HG03571 (cell line): Measurements from ENCODE around the gene ATMIN.
A peak's percentile ranks its signal among the peaks of the same experiment; 100 is the strongest.

Experiments
- ATAC-seq: cut with Tn5 transposase; IDR thresholded peaks from one replicate; pipeline ENCODE4 v1.9.1; 2021; ENCODE audit not compliant: unreplicated experiment

ATMIN gene

DNA sequence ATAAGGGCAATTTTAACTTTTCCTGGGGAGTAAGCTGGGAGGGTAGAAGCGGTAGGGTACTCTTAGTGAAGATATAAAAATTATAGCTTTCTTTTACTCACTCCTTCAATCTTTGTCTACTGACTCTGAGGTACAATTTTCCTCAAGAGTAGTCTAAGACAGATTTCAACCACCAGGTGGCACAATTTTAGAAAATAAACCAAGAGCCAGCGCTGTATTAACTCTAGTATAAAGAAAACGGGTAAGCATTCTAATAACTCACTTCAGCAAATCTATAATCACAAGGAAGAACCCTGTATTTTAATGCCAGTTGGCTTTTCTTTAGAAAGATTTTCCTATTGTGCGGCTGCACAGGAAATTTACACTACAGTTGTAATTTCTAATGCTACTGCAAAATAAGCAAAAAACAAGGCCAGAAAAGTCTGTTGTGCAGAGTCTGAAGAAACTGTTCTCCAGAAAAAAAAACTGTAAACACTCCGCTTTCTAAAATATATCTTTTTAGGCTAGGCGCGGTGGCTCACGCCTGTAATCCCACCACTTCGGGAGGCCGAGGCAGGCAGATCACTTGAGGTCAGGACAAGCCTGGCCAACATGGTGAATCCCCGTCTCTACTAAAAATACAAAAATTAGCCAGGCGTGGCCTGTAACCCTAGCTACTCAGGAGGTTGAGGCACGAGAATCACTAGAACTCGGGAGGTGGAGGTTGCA lies 30.8 kb upstream of the ATMIN start:
- no peak for ATAC-seq

- ATAC-seq, result no peak
These were observed 30.0 kb upstream of the ATMIN start for GRCh38 chr16:81005610-81006161.

- ATAC-seq, result peak; percentile 24
These were observed 29.3 kb upstream of the ATMIN start for GRCh38 chr16:81006211-81006812.

DNA sequence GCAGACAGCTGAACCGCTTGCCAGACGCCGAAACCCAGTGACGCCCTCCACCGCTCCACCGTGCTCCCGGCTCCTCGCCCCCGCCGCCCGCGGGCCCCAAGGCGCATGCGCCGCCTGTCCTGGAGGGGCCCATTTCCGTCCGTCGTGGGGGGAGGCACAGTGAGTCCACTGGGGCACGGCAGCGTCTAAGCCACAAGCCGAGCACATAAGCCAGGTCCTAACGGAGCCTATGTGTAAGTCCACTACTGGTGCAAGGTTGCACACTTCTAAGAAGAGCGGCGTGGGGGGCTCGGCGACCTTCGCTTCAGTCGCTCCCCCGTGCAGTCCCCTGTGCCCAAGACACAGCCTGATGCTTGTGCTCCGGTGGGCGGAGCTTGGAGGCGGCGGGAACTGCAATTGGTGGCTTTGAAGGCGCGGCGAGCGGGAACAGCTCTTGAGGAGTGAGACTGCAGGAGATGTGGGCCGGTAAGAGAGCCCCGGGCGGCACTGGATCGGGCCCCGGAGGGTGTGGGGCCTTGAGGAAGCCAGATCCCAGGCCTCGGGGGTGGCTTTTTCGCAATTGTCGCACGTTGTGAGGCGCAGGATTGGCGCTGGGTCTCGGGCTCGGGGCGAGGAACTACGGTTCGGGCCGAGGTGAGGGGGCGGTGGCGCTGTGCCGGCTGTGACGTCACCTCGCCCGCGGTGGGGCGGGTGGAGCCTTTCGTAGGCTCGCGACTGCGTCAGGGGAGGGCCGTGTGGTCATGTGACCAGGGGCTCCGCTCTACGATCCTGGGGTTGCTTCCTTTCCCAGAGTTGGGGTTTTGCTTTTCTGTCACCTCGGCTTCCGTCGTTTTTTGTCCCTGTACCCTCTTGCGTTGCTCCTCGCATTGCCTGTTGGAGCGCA lies 28.6 kb upstream of the ATMIN start, which contains the start of the genes CENPN and CMC2:
CENPN (plus strand) TSS at position 402 of the 883 bp plus-strand sequence. CDS start 4,726 bp downstream, outside the sequence.
CMC2 (minus strand) TSS at position 73 of the 883 bp plus-strand sequence. CDS start 9,491 bp downstream, outside the sequence.
- ATAC-seq, result peak; percentile 86

DNA sequence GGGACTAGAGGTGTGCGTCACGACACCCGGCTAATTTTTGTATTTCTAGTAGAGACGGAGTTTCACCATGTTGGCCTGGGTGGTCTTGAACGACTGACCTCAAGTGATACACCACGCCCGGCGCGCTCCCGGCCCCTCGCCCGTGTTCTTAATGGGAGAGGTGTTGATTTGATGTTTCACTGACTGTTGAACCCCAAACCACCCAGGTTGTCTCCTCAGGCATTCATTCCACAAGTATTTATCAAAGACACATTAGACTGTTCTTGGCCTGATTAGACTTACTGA lies 27.2 kb upstream of the ATMIN start:
- ATAC-seq, result no peak

GRCh38 chr16:81012974-81013373 lies 22.7 kb upstream of the ATMIN start:
- ATAC-seq, result no peak

- ATAC-seq, result no peak
These were observed 21.0 kb upstream of the ATMIN start for GRCh38 chr16:81014672-81015071.

DNA sequence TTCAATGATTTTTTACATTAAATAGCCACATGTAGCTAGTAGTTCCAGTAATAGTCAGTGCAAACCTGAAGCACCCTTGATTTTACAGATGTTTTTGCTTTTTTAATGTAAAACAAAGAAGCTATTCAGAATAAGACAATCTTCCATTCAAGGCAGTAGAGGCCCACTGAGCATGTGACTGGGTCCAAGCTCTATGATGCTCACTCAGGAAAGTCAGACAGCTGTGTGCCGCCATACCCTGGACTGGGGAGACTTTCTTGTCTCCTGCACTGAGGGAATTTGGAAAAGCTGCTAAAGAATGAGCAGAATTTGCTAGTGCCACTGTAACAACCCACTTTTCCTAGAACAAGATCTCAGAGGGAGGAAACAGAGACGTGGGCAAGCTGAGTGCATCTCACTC lies 17.1 kb upstream of the ATMIN start:
- no peak for ATAC-seq

DNA sequence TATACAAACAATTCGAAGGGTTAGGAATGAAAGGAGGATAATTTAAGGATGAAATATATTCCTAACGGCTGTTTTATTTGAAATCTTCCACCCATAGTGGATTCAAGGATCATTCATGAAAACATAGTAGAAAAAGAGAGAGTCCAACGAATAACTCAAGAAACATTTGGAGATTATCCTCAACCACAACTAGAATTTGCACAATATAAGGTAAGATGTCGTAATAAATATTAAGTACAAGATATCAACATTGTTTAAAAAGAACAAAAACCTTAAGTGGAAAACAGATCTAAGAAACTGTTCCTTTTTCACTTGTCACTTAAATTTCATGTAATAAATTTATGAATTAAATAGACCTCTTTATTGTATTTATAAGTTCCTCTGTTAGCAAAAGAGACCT lies 9.2 kb upstream of the ATMIN start:
- ATAC-seq, result no peak

GRCh38 chr16:81029930-81030604 lies 5.6 kb upstream of the ATMIN start:
- ATAC-seq, result no peak

- peak; percentile 51 for ATAC-seq
These were observed 521 bp downstream of the ATMIN start for GRCh38 chr16:81035975-81036750.

- no peak for ATAC-seq
These were observed 1.2 kb downstream of the ATMIN start for GRCh38 chr16:81036751-81037350.

GRCh38 chr16:81040131-81040530 lies 4.5 kb downstream of the ATMIN start:
- no peak for ATAC-seq

DNA sequence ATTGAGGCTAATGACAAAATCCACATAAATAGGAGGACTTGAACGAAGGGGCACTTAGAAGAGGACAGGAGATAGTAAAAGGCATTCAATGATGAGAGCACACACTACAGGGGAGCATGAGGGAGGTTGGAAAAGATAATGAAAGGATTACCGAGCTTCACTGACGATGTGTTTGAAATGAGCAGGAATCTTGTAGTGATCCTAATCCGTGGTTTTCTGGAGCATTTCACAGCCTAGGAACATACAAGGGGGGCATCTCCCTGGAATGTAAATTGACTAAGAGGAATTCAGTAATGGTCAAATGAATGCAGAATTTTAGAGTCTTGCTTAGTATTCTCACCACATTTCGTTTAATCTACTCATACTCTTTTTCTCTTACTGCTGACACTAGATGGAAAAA lies 5.2 kb downstream of the ATMIN start:
- ATAC-seq, result no peak

- ATAC-seq, result no peak
These were observed 6.1 kb downstream of the ATMIN start for GRCh38 chr16:81041696-81042095.

DNA sequence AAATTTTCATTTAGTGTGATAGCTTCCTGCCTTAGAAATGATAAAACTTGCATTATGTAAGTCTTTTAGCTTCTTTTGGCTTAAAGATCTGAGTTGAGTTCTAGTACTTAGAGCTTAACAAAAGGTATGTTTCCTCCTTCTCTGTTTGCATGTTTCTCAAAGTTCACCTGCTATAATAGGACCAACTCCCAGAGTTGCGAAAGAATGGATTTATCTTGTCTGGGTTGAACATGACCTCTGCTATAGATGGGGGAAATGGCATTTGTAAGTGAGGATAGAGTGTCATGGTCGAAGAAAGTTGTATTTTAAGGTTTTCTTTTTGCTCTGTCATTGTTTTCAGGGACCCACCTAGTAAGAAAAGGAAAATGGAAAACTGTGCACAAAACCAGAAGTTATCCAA lies 7.2 kb downstream of the ATMIN start:
- ATAC-seq, result no peak

DNA sequence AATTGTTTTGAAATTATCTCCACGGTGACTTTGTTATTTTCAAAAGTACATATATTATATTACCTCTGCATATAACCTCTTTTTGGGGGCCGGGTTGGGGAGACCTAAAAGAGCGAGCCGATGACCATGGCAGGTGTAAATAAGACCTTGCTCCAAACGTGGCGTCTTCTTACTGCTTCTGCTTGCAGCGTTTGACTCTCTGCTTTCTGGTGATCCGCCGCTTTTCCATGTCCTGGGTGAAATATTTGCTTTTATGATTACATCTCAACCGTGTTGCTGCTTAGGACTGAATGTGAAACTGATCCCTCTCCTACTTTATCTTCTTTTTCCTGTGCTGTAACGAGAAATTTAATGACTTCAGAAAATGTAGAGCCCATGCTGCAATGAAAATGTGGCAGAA lies 18.1 kb downstream of the ATMIN start:
- ATAC-seq, result no peak

DNA sequence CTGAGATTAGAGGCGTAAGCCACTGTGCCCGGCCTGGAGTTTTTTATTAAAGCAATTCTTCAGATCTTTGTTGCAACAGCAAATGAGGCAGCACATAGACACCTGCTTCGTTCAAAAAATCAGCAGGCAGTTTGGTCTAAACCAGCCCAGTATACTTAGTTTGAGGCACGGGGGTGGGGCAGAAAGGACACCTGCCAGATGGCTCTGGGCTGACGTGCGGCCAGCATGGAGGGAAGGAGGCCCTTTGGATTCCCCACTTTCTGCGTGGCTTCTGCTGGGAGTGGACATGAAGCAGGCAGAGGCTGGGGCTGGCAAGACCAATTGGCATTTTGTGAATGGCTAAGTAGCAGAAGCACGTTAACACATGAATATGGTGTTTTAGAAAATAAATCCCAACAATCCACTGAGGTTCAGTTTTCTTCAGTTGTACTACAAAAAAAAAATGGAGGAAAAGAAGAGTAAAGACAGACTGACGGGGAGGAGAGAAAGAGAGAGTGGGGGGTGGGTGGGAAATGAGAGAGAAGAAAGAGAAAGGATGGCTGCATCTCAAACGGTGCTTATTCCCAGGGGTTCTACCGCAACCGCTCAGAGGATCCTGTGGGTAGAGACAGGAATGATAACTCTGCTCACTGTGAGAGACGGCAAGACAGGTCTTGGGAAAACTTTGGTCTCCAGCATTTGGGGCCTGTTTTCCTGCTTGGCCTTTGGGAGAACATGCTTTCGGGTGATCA lies 25.1 kb downstream of the ATMIN start:
- ATAC-seq, result no peak

GRCh38 chr16:81061307-81061640 lies 25.6 kb downstream of the ATMIN start:
- no peak for ATAC-seq
